NCI-H1436 treated with DMSO at 0.1 percent for 48 hours (cell line): ENCODE data around the gene BDKRB1.
"Not testable (repeated sequence)": the region's sequence is repeated elsewhere in the genome, so short reads cannot be mapped to it uniquely, and the experiment has no call there.

Source experiments
- DNase-seq: peaks from one replicate; lab custom pipeline; 2025; lab: John Stamatoyannopoulos, UW

The BDKRB1 gene

GRCh38 chr14:96235426-96235825 lies 20.6 kb upstream of the BDKRB1 start:
- DNase-seq: no peak

GRCh38 chr14:96237641-96238040 lies 18.4 kb upstream of the BDKRB1 start:
- no peak for DNase-seq

- DNase-seq: no peak
These were observed 17.2 kb upstream of the BDKRB1 start for GRCh38 chr14:96238676-96239265.

GRCh38 chr14:96239711-96240141 lies 16.3 kb upstream of the BDKRB1 start:
- DNase-seq: no peak

- no peak for DNase-seq
These were observed 15.4 kb upstream of the BDKRB1 start for GRCh38 chr14:96240641-96241040.

GRCh38 chr14:96242126-96242525 lies 13.9 kb upstream of the BDKRB1 start:
- DNase-seq: no peak

- DNase-seq: no peak
These were observed 12.2 kb upstream of the BDKRB1 start for GRCh38 chr14:96243785-96244184.

- not testable (repeated sequence) for DNase-seq
These were observed 10.9 kb upstream of the BDKRB1 start for GRCh38 chr14:96245074-96245473.

GRCh38 chr14:96245710-96246538 lies 10.1 kb upstream of the BDKRB1 start:
- no peak for DNase-seq

GRCh38 chr14:96246539-96246847 lies 9.5 kb upstream of the BDKRB1 start:
- no peak for DNase-seq

- no peak for DNase-seq
These were observed 9.0 kb upstream of the BDKRB1 start for GRCh38 chr14:96247031-96247430.

GRCh38 chr14:96249029-96249428 lies 7.0 kb upstream of the BDKRB1 start:
- DNase-seq: no peak

GRCh38 chr14:96250485-96250884 lies 5.5 kb upstream of the BDKRB1 start:
- no peak for DNase-seq

- DNase-seq: no peak
These were observed 4.3 kb upstream of the BDKRB1 start for GRCh38 chr14:96251656-96252155.

- no peak for DNase-seq
These were observed 3.5 kb upstream of the BDKRB1 start for GRCh38 chr14:96252323-96252998.

- no peak for DNase-seq
These were observed 2.9 kb upstream of the BDKRB1 start for GRCh38 chr14:96252999-96253539.

- no peak for DNase-seq
These were observed 1.3 kb upstream of the BDKRB1 start for GRCh38 chr14:96254687-96255086.

GRCh38 chr14:96256407-96256806 lies 397 bp downstream of the BDKRB1 start:
- DNase-seq: no peak

GRCh38 chr14:96257056-96257455 lies 1.0 kb downstream of the BDKRB1 start:
- DNase-seq: no peak

GRCh38 chr14:96257900-96258299 lies 1.9 kb downstream of the BDKRB1 start:
- no peak for DNase-seq

GRCh38 chr14:96260341-96260821 lies 4.4 kb downstream of the BDKRB1 start:
- no peak for DNase-seq

GRCh38 chr14:96261053-96261452 lies 5.0 kb downstream of the BDKRB1 start:
- DNase-seq: no peak
